ENCODE results near the gene GPC1.
"Not testable (repeated sequence)": the region's sequence is repeated elsewhere in the genome, so short reads cannot be mapped to it uniquely, and the experiment has no call there.

GPC1 gene

GRCh38 chr2:240468303-240469238 is 33.1 kb downstream of the GPC1 start:
- no peak for DNase-seq

GRCh38 chr2:240469239-240469636 is 33.8 kb downstream of the GPC1 start:
- no peak for DNase-seq

- no peak for DNase-seq
These were observed 34.3 kb downstream of the GPC1 start for GRCh38 chr2:240469740-240470139.

GRCh38 chr2:240472078-240472790 is 36.8 kb downstream of the GPC1 start:
- no peak for DNase-seq

GRCh38 chr2:240473211-240473610 is 37.7 kb downstream of the GPC1 start:
- no peak for DNase-seq

- DNase-seq, result no peak
These were observed 42.5 kb downstream of the GPC1 start for GRCh38 chr2:240477916-240478315.

GRCh38 chr2:240478346-240479110 is 43.1 kb downstream of the GPC1 start:
- no peak for DNase-seq

- no peak for DNase-seq
These were observed 43.6 kb downstream of the GPC1 start for GRCh38 chr2:240479111-240479501.

GRCh38 chr2:240480834-240481623 is 45.6 kb downstream of the GPC1 start:
- DNase-seq, result no peak

- DNase-seq, result no peak
These were observed 46.3 kb downstream of the GPC1 start for GRCh38 chr2:240481720-240482119.

GRCh38 chr2:240482141-240482540 is 46.7 kb downstream of the GPC1 start:
- no peak for DNase-seq

- no peak for DNase-seq
These were observed 56.0 kb downstream of the GPC1 start for GRCh38 chr2:240491483-240491882.

- no peak for DNase-seq
These were observed 58.8 kb downstream of the GPC1 start for GRCh38 chr2:240494194-240494793.

- DNase-seq, result not testable (repeated sequence)
These were observed 59.5 kb downstream of the GPC1 start for GRCh38 chr2:240494942-240495341.

- not testable (repeated sequence) for DNase-seq
These were observed 61.6 kb downstream of the GPC1 start for GRCh38 chr2:240497082-240497481.

- no peak for DNase-seq
These were observed 62.9 kb downstream of the GPC1 start for GRCh38 chr2:240498171-240498957.

GRCh38 chr2:240498958-240499260 is 63.4 kb downstream of the GPC1 start:
- DNase-seq, result no peak

GRCh38 chr2:240499309-240500301 is 64.1 kb downstream of the GPC1 start:
- DNase-seq, result no peak

- no peak for DNase-seq
These were observed 65.3 kb downstream of the GPC1 start for GRCh38 chr2:240500561-240501423.

All from fibroblast of upper back skin (primary cell).